Mesenchymal stem cell (in vitro differentiated cells and primary cell): ENCODE measurements around the gene CLUH.
A peak's percentile ranks its signal among the peaks of the same experiment; 100 is the strongest.

Experiments used
- DNase-seq: peaks from one replicate; pipeline ENCODE4 v3.0.0-alpha.2; 2013
- H2AFZ ChIP-seq: one replicate; pipeline ENCODE4 v1.6.1; 2013; ENCODE audit warnings: low read depth, mild to moderate bottlenecking, control low read depth, inconsistent platforms, low read length, moderate library complexity
- H2AK5ac ChIP-seq: 2 replicates; pipeline ENCODE4 v1.6.1; 2013; ENCODE audit warnings: low read length, moderate library complexity, mild to moderate bottlenecking, inconsistent platforms; ENCODE audit not compliant: severe bottlenecking
- H2BK120ac ChIP-seq: one replicate; pipeline ENCODE4 v1.6.1; 2013; ENCODE audit warnings: low read depth, mild to moderate bottlenecking, inconsistent platforms, low read length, moderate library complexity
- H2BK12ac ChIP-seq, 2 experiments: one replicate each; pipeline ENCODE4 v1.6.1; 2013; ENCODE audit warnings: inconsistent platforms in 2 of 2, low read length in 2 of 2, mild to moderate bottlenecking in 2 of 2, moderate library complexity in 2 of 2, control low read depth in 1 of 2
- H2BK15ac ChIP-seq: one replicate; pipeline ENCODE4 v1.6.1; 2013; ENCODE audit warnings: mild to moderate bottlenecking, low read depth, inconsistent platforms; ENCODE audit not compliant: poor library complexity, severe bottlenecking
- H2BK5ac ChIP-seq: 2 replicates; pipeline ENCODE4 v1.6.1; 2013; ENCODE audit warnings: low read depth, mild to moderate bottlenecking, low read length, control low read depth, inconsistent platforms; ENCODE audit not compliant: poor library complexity, severe bottlenecking
- H3K14ac ChIP-seq, 2 experiments: one replicate each; pipeline ENCODE4 v1.6.1; 2013; ENCODE audit warnings: inconsistent platforms in 2 of 2, low read length in 2 of 2, control low read depth in 1 of 2, mild to moderate bottlenecking in 1 of 2, moderate library complexity in 1 of 2
- H3K18ac ChIP-seq, 2 experiments: one replicate each; pipeline ENCODE4 v1.6.1; 2013; ENCODE audit warnings: inconsistent platforms in 2 of 2, low read length in 2 of 2, control low read depth in 1 of 2, low read depth in 1 of 2, mild to moderate bottlenecking in 1 of 2
- H3K23ac ChIP-seq, 2 experiments: one replicate each; pipeline ENCODE4 v1.6.1; 2013; ENCODE audit warnings: inconsistent platforms in 2 of 2, low read length in 2 of 2, mild to moderate bottlenecking in 2 of 2, moderate library complexity in 2 of 2, control low read depth in 1 of 2
- H3K27ac ChIP-seq: 2 replicates; pipeline ENCODE4 v1.5.1; 2013; ENCODE audit warnings: mild to moderate bottlenecking, moderate library complexity, low read length, control low read depth, inconsistent platforms; ENCODE audit not compliant: poor library complexity, severe bottlenecking
- H3K27me3 ChIP-seq, 2 experiments: 2 replicates each; pipeline versions ENCODE4 v1.6.1 to v1.7.0; 2013; ENCODE audit warnings: low read length in 2 of 2, mild to moderate bottlenecking in 2 of 2, moderate library complexity in 2 of 2, control low read depth in 1 of 2, inconsistent platforms in 1 of 2; ENCODE audit not compliant: control insufficient read depth in 1 of 2, insufficient read depth in 1 of 2
- H3K36me3 ChIP-seq, 2 experiments: 2 replicates each; pipeline versions ENCODE4 v1.6.1 to v1.7.0; 2013; ENCODE audit warnings: low read length in 2 of 2, control low read depth in 1 of 2, inconsistent platforms in 1 of 2, low read depth in 1 of 2, mild to moderate bottlenecking in 1 of 2; ENCODE audit not compliant: insufficient read depth in 2 of 2, control insufficient read depth in 1 of 2
- H3K4ac ChIP-seq, 2 experiments: one replicate each; pipeline ENCODE4 v1.6.1; 2013; ENCODE audit warnings: inconsistent platforms in 2 of 2, low read length in 2 of 2, mild to moderate bottlenecking in 2 of 2, moderate library complexity in 2 of 2, control low read depth in 1 of 2, low read depth in 1 of 2
- H3K4me1 ChIP-seq: 2 replicates; pipeline ENCODE4 v1.6.1; 2013; ENCODE audit warnings: low read depth, low read length, control low read depth; ENCODE audit not compliant: control insufficient read depth, insufficient read depth
- H3K4me2 ChIP-seq: 2 replicates; pipeline ENCODE4 v1.6.1; 2013; ENCODE audit warnings: low read length, mild to moderate bottlenecking, inconsistent platforms; ENCODE audit not compliant: poor library complexity, severe bottlenecking
- H3K4me3 ChIP-seq, 2 experiments: 2 replicates each; pipeline versions ENCODE4 v1.5.1 to v1.7.0; 2013; ENCODE audit warnings: low read length in 2 of 2, mild to moderate bottlenecking in 2 of 2, control low read depth in 1 of 2, low read depth in 1 of 2; ENCODE audit not compliant: insufficient read depth in 1 of 2
- H3K79me1 ChIP-seq: replicated peaks from 2 replicates; pipeline ENCODE4 v1.6.1; 2013; ENCODE audit warnings: mild to moderate bottlenecking, control low read depth, low read length, inconsistent platforms; ENCODE audit not compliant: poor library complexity, severe bottlenecking
- H3K9ac ChIP-seq: 2 replicates; pipeline ENCODE4 v1.7.0; 2013; ENCODE audit warnings: mild to moderate bottlenecking, low read length, moderate library complexity
- H3K9me3 ChIP-seq: 2 replicates; pipeline ENCODE4 v1.7.0; 2013; ENCODE audit warnings: mild to moderate bottlenecking, low read length; ENCODE audit not compliant: control insufficient read depth
- H4K8ac ChIP-seq: one replicate; pipeline ENCODE4 v1.6.1; 2013; ENCODE audit warnings: inconsistent platforms, mild to moderate bottlenecking, low read length, moderate library complexity
- H4K91ac ChIP-seq: one replicate; pipeline ENCODE4 v1.6.1; 2013; ENCODE audit warnings: mild to moderate bottlenecking, low read length, inconsistent platforms
- WGBS: methylation state at CpG from one replicate; pipeline ENCODE4 v1.1.7; 2013; ENCODE audit warnings: mixed read lengths; 5-methylcytosine and 5-hydroxymethylcytosine counted together

CLUH gene

DNA sequence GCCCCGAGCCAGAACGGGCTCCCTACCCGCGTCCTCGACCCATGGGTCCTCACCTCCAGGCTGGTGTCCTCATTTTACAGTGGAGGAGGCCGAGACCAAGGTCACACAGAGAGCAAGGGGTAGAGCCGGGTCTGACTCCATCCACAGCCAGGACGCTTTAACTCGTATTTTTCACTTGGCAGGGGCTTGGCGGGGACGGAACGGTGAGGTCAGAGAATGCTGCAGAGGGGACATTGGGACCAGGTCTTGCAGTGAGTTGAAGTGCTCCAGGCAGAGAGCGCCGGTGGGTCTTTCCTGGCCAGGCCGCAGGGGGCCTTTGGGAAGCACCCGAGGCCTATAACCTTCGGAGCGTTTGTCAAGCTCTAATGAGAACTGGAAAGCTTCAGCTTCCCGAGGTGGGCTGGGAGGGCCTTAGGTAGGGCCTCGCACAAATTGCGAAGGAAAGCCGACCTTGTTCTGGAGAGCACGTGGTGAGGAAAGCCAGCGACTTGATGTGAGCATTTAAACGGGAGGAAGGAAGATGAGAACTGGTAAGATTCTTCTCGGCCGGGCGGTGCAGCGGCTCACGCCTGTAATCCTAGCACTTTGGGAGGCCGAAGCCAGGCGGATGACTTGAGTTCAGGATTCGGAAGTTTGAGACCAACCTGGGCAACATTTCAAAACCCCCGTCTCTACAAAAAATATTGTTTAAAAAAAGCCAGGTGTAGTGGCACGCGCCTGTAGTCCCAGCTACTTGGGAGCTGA, 908 bp upstream of the CLUH start:
- H3K18ac ChIP-seq: peak overlapping the region; percentile 74 to 94
- H3K9ac ChIP-seq: peak overlapping the region; percentile 87
- H3K4me1 ChIP-seq: peaks cover 43% of the 10 kb centered on the region
- H2BK5ac ChIP-seq: no peak overlapping the region
- peak overlapping the region; percentile 90 for H4K8ac ChIP-seq
- no peak overlapping the region for H2BK120ac ChIP-seq
- H2BK15ac ChIP-seq: no peak overlapping the region
- no peak overlapping the region for H3K4me2 ChIP-seq
- no peaks in the 10 kb centered on the region for H3K9me3 ChIP-seq
- no peaks in the 10 kb centered on the region for H3K27me3 ChIP-seq
- H3K23ac ChIP-seq: no peak overlapping the region
- peak overlapping the region; percentile 39 to 95 for H3K4ac ChIP-seq
- peak overlapping the region; percentile 84 for H4K91ac ChIP-seq
- no peaks in the 10 kb centered on the region for H3K36me3 ChIP-seq
- H2BK12ac ChIP-seq: no peak overlapping the region
- H3K4me3 ChIP-seq: peak overlapping the region in 1 of 2 experiments; percentile 93
- no peak for DNase-seq
- 74% methylated on average over 36 of the region's 36 CpGs for WGBS
- peak overlapping the region; percentile 11 for H2AK5ac ChIP-seq
- peaks cover 3% of the 10 kb centered on the region for H3K79me1 ChIP-seq
- H3K14ac ChIP-seq: no peak overlapping the region
- H2AFZ ChIP-seq: peak overlapping the region; percentile 100
- H3K27ac ChIP-seq: no peak overlapping the region

DNA sequence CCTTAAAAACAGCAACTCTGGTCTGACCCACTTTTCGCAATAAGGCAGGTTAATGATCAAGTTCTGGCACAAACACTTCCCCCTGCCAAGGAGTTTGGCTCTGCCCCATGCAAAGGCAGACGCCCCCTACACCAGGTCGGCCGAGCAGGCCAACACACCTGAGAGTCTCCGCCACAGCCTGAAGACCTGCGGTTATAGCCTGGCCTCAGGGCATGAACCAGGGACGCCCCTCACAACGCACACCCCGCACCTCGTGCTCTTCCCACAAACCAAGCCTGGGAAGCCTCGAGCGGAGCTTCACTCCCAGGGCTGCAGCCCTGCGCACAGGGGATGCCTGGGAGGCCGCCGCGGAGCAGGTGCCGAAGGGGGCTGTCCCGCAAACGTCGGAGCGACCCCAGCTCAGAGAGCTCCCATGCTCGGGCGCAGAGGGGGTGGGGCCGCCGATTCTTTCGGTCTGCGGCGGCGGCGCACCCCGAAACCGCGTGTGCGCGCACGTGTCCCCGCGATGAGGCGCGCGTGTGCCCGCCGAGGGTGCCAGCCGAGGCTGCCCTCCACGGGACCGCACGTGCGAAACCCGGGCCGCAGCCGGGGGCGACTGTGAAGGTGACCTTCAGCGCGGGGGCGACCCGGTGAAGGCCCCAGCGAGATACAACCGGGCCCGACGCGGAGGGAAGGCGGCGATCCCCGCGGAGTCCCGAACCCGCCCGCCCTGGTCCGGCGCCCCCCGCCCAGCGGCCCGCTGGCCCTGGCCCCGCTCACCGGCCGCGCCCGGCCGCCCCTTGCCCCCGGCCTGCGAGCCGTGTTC, 559 bp downstream of the CLUH start:
- peak overlapping the region; percentile 7 for H4K8ac ChIP-seq
- H3K23ac ChIP-seq: peak overlapping the region in 1 of 2 experiments; percentile 10
- H2BK15ac ChIP-seq: no peak overlapping the region
- no peaks in the 10 kb centered on the region for H3K27me3 ChIP-seq
- H2AK5ac ChIP-seq: no peak overlapping the region
- peak overlapping the region; percentile 96 for H3K4me2 ChIP-seq
- no peak overlapping the region for H2BK12ac ChIP-seq
- peak overlapping the region in 1 of 2 experiments; percentile 92 for H3K14ac ChIP-seq
- H2BK120ac ChIP-seq: peak overlapping the region; percentile 55
- H2BK5ac ChIP-seq: no peak overlapping the region
- peak overlapping the region; percentile 87 for H3K9ac ChIP-seq
- H3K9me3 ChIP-seq: no peaks in the 10 kb centered on the region
- H4K91ac ChIP-seq: no peak overlapping the region
- peaks cover 13% of the 10 kb centered on the region for H3K79me1 ChIP-seq
- peak overlapping the region; percentile 87 to 93 for H3K4me3 ChIP-seq
- peak overlapping the region; percentile 30 to 71 for H3K4ac ChIP-seq
- H3K18ac ChIP-seq: peak overlapping the region; percentile 5 to 50
- peaks cover 55% of the 10 kb centered on the region for H3K4me1 ChIP-seq
- peak overlapping the region; percentile 67 for H2AFZ ChIP-seq
- H3K27ac ChIP-seq: no peak overlapping the region
- H3K36me3 ChIP-seq: peaks cover 0 to 3% of the 10 kb centered on the region in 2 experiments
- WGBS: 4% methylated on average over 33 of the region's 82 CpGs
- DNase-seq: peak; percentile 45

DNA sequence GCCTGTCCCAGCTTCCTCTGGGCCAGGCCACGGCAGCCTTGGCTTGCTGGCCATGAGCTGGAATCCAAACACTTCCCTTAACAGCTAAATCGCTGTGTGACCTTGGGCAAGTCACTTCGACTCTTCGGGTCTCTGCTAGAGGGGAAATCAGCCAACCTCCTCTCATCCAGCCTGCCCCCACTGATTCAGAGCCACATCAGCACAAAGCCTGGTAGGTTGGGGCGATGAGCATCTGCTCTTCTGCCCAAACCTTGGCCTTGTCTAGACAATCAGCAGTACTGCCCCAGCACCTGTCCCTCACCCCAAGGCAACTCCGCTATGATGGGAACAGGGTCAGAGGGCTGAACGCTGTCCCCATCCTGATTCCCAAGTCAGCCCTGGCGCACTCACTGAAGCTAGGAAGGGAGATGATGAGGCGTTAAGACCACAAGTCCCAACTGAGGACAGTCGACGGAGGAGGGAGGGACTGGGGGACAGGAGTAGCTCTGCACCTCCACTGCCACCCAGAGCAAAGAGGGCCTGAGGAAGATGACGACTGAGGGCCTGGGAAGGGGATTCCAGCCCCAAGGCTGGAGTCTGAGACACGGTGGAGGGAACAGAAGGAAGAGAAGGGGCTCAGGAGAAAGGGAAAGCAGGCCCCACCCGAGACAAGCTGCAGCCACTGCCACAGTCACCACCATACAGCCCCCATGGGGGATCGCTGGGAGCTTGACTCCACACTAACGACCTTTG, 1.3 kb downstream of the CLUH start:
- Histone ChIP-seq H2BK5ac (no peak overlapping the region), H2BK12ac (peak overlapping the region in 1 of 2 experiments; percentile 15)

More for the DNA sequence above, 1.3 kb downstream of the CLUH start:
- H2AFZ ChIP-seq: no peak overlapping the region
- peak overlapping the region in 1 of 2 experiments; percentile 26 for H3K4ac ChIP-seq
- peak; percentile 30 for DNase-seq
- H3K27ac ChIP-seq: no peak overlapping the region
- H3K36me3 ChIP-seq: peaks cover 0 to 3% of the 10 kb centered on the region in 2 experiments
- no peak overlapping the region for H4K91ac ChIP-seq
- no peak overlapping the region for H3K23ac ChIP-seq
- 68% methylated on average over 16 of the region's 16 CpGs for WGBS
- H2BK15ac ChIP-seq: no peak overlapping the region
- peak overlapping the region; percentile 74 for H4K8ac ChIP-seq
- peak overlapping the region; percentile 96 for H3K4me2 ChIP-seq
- no peak overlapping the region for H2AK5ac ChIP-seq
- H3K27me3 ChIP-seq: no peaks in the 10 kb centered on the region
- peak overlapping the region; percentile 87 for H3K9ac ChIP-seq
- peak overlapping the region in 1 of 2 experiments; percentile 5 for H3K18ac ChIP-seq
- peak overlapping the region; percentile 87 to 93 for H3K4me3 ChIP-seq
- no peak overlapping the region for H2BK120ac ChIP-seq
- H3K14ac ChIP-seq: no peak overlapping the region
- H3K4me1 ChIP-seq: peaks cover 63% of the 10 kb centered on the region
- no peaks in the 10 kb centered on the region for H3K9me3 ChIP-seq
- H3K79me1 ChIP-seq: peaks cover 15% of the 10 kb centered on the region
